ENCODE data around the gene TMEM108.

GRCh38 chr3:133079621-133080020 is 41.4 kb downstream of the TMEM108 start:
- TF ChIP-seq, protein P1, sequence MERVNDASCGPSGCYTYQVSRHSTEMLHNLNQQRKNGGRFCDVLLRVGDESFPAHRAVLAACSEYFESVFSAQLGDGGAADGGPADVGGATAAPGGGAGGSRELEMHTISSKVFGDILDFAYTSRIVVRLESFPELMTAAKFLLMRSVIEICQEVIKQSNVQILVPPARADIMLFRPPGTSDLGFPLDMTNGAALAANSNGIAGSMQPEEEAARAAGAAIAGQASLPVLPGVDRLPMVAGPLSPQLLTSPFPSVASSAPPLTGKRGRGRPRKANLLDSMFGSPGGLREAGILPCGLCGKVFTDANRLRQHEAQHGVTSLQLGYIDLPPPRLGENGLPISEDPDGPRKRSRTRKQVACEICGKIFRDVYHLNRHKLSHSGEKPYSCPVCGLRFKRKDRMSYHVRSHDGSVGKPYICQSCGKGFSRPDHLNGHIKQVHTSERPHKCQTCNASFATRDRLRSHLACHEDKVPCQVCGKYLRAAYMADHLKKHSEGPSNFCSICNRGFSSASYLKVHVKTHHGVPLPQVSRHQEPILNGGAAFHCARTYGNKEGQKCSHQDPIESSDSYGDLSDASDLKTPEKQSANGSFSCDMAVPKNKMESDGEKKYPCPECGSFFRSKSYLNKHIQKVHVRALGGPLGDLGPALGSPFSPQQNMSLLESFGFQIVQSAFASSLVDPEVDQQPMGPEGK (CRISPR knock-in tag; IDR thresholded peaks at IDR 0.05; ENCODE audit: borderline replicate concordance), result no peak
- TF ChIP-seq, protein P2, sequence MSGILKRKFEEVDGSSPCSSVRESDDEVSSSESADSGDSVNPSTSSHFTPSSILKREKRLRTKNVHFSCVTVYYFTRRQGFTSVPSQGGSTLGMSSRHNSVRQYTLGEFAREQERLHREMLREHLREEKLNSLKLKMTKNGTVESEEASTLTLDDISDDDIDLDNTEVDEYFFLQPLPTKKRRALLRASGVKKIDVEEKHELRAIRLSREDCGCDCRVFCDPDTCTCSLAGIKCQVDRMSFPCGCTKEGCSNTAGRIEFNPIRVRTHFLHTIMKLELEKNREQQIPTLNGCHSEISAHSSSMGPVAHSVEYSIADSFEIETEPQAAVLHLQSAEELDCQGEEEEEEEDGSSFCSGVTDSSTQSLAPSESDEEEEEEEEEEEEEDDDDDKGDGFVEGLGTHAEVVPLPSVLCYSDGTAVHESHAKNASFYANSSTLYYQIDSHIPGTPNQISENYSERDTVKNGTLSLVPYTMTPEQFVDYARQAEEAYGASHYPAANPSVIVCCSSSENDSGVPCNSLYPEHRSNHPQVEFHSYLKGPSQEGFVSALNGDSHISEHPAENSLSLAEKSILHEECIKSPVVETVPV (CRISPR knock-in tag; IDR thresholded peaks at IDR 0.05), result no peak
- TF ChIP-seq SNAI2 (CRISPR knock-in tag; IDR thresholded peaks at IDR 0.05) (no peak), ESRRG (CRISPR knock-in tag; IDR thresholded peaks at IDR 0.05) (no peak), ZNF70 (CRISPR knock-in tag; IDR thresholded peaks at IDR 0.05) (no peak), TOX (CRISPR knock-in tag; IDR thresholded peaks at IDR 0.05; ENCODE audit: borderline replicate concordance) (no peak), ZFP3 (CRISPR knock-in tag; IDR thresholded peaks at IDR 0.05) (no peak), ARNTL (CRISPR knock-in tag; IDR thresholded peaks at IDR 0.05; ENCODE audit: borderline replicate concordance, low read depth) (no peak), CSDC2 (CRISPR knock-in tag; IDR thresholded peaks at IDR 0.05) (no peak), TCF4 (CRISPR knock-in tag; IDR thresholded peaks at IDR 0.05; ENCODE audit: borderline replicate concordance) (no peak)
